MM.1S (cell line): ENCODE data around the gene CABCOCO1.

Experiments
- EZH2phosphoT487 ChIP-seq: fragments of 300-600 bp; sonication (generic); IDR thresholded peaks from 2 replicates; pipeline ENCODE4 v1.6.1; 2018; ENCODE audit warnings: antibody characterized with exemption, low read length
- TF ChIP-seq, protein P1 (sequence below): fragments of 300-600 bp; sonication (generic); IDR thresholded peaks from 2 replicates; pipeline ENCODE4 v1.5.1; 2016; ENCODE audit warnings: antibody characterized with exemption, low read length, mixed read lengths

DNA sequence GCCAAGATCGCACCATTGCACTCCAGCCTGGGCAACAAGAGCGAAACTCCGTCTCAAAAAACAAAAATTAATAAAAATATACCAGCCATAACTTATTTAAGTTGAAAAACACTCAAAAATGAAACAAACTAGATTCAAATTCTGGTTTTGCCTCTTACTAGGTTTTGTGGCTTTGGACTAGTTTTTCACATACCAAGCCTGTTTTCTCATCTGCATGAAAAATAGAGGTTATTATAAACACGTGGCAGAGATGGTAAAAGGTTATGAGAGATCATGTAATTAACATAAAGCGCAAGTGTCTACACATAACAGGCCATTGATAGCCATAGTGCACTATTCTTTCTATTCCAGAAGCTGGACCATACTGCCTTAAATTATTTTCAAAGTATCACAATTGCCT is 35.5 kb upstream of the CABCOCO1 start:
- no peak for TF ChIP-seq EZH2phosphoT487
- TF ChIP-seq, protein P1, sequence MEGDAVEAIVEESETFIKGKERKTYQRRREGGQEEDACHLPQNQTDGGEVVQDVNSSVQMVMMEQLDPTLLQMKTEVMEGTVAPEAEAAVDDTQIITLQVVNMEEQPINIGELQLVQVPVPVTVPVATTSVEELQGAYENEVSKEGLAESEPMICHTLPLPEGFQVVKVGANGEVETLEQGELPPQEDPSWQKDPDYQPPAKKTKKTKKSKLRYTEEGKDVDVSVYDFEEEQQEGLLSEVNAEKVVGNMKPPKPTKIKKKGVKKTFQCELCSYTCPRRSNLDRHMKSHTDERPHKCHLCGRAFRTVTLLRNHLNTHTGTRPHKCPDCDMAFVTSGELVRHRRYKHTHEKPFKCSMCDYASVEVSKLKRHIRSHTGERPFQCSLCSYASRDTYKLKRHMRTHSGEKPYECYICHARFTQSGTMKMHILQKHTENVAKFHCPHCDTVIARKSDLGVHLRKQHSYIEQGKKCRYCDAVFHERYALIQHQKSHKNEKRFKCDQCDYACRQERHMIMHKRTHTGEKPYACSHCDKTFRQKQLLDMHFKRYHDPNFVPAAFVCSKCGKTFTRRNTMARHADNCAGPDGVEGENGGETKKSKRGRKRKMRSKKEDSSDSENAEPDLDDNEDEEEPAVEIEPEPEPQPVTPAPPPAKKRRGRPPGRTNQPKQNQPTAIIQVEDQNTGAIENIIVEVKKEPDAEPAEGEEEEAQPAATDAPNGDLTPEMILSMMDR: no peak
